Liver (tissue), 9 donors: ENCODE data around the gene GRID1. TPM values are rescaled to one million over a fixed set of nuclear protein-coding genes. Genes with fewer than 3 reads are reported as not detected.

Experiments
- DNase-seq: peaks from one replicate; pipeline ENCODE4 v3.0.0-alpha.2; 2017; ENCODE audit warnings: low spot score
- H3K27ac ChIP-seq, 2 donors: one replicate each; pipeline ENCODE4 v1.7.0; 2013; ENCODE audit warnings: inconsistent platforms in 2 of 2, low read length in 2 of 2, control low read depth in 1 of 2, low read depth in 1 of 2, mild to moderate bottlenecking in 1 of 2
- H3K27me3 ChIP-seq, 4 donors: one replicate each; pipeline versions ENCODE4 v1.6.1 to v1.7.0; 2013; ENCODE audit warnings: low read length in 3 of 4, inconsistent platforms in 1 of 4, mild to moderate bottlenecking in 1 of 4, moderate library complexity in 1 of 4; ENCODE audit not compliant: control insufficient read depth in 4 of 4, insufficient read depth in 4 of 4
- H3K36me3 ChIP-seq, 4 donors: one replicate each; pipeline versions ENCODE4 v1.6.1 to v1.7.0; 2013; ENCODE audit warnings: low read length in 3 of 4, mild to moderate bottlenecking in 3 of 4, low read depth in 1 of 4, moderate library complexity in 1 of 4; ENCODE audit not compliant: control insufficient read depth in 4 of 4, insufficient read depth in 3 of 4
- H3K4me1 ChIP-seq, 4 donors: one replicate each; pipeline versions ENCODE4 v1.6.1 to v1.7.0; 2013; ENCODE audit warnings: low read length in 3 of 4, mild to moderate bottlenecking in 3 of 4, moderate library complexity in 1 of 4; ENCODE audit not compliant: control insufficient read depth in 4 of 4, insufficient read depth in 4 of 4
- H3K4me3 ChIP-seq, 3 donors: one replicate each; pipeline versions ENCODE4 v1.6.1 to v1.7.0; 2013; ENCODE audit warnings: low read length in 3 of 3, control low read depth in 1 of 3, low read depth in 1 of 3, mild to moderate bottlenecking in 1 of 3
- H3K9ac ChIP-seq, 2 donors: one replicate each; pipeline ENCODE4 v1.7.0; 2013; ENCODE audit warnings: low read length in 2 of 2, mild to moderate bottlenecking in 2 of 2, moderate library complexity in 2 of 2, control low read depth in 1 of 2, low read depth in 1 of 2
- H3K9me3 ChIP-seq, 4 donors: one replicate each; pipeline versions ENCODE4 v1.6.1 to v1.7.0; 2013; ENCODE audit warnings: low read length in 3 of 4; ENCODE audit not compliant: control insufficient read depth in 4 of 4
- FOXA1 ChIP-seq: IDR thresholded peaks from 2 replicates; pipeline ENCODE4 v1.6.1; 2016; ENCODE audit warnings: antibody characterized with exemption
- FOXA2 ChIP-seq: IDR thresholded peaks from 2 replicates; pipeline ENCODE4 v1.6.1; 2016; ENCODE audit warnings: antibody characterized with exemption
- HNF4G ChIP-seq: IDR thresholded peaks from 2 replicates; pipeline ENCODE4 v1.6.1; 2016; ENCODE audit warnings: antibody characterized with exemption
- RAD21 ChIP-seq, 2 donors: IDR thresholded peaks; 2 replicates each; pipeline ENCODE4 v1.6.1; 2016; ENCODE audit warnings: antibody characterized with exemption in 2 of 2, mild to moderate bottlenecking in 2 of 2
- RXRA ChIP-seq, 2 donors: IDR thresholded peaks; 2 replicates each; pipeline ENCODE4 v1.6.1; 2017 to 2018; ENCODE audit warnings: antibody characterized with exemption in 2 of 2, mild to moderate bottlenecking in 1 of 2
- SP1 ChIP-seq: IDR thresholded peaks from 2 replicates; pipeline ENCODE4 v1.6.1; 2018; ENCODE audit warnings: antibody characterized with exemption, mild to moderate bottlenecking
- TAF1 ChIP-seq: conservative IDR thresholded peaks from 2 replicates; pipeline ENCODE4 v1.6.1; 2016; ENCODE audit warnings: antibody characterized with exemption, mild to moderate bottlenecking
- WGBS: extraction: QIAGEN DNeasy Blood & Tissue Kit; methylation state at CpG from one replicate; pipeline ENCODE4 v1.1.7; 2013; 5-methylcytosine and 5-hydroxymethylcytosine counted together
- polyA plus RNA-seq, 2 donors: library from polyadenylated mRNA; stranded (reverse) in 1 of 2; unstranded in 1 of 2; fragments of 200-250 nt in 1 of 2; fragments of >200 nt in 1 of 2; fragmentation: Nextera tagmentation in 1 of 2; extraction: Ambion mirVana in 1 of 2; gene quantifications; one replicate each; pipeline versions ENCODE4 v1.2.1 to v1.2.3, GENCODE V29; 2013 to 2015
- total RNA-seq, 2 donors: library from RNA; depleted of rRNA; stranded (reverse); fragments of >200 nt; gene quantifications; one replicate each; pipeline ENCODE4 v1.2.3, GENCODE V29; 2014
- TF ChIP-seq, protein P1 (sequence below): IDR thresholded peaks from 2 replicates; pipeline ENCODE4 v1.6.1; 2016; ENCODE audit warnings: antibody characterized with exemption, mild to moderate bottlenecking
- TF ChIP-seq, protein P2 (sequence below): IDR thresholded peaks from 2 replicates; pipeline ENCODE4 v1.6.1; 2016; ENCODE audit warnings: antibody characterized with exemption
- TF ChIP-seq, protein P3 (sequence below): fragments of 150-350 bp; IDR thresholded peaks from 2 replicates; pipeline ENCODE4 v1.5.1; 2017; ENCODE audit warnings: improper control_type of control experiment, low read depth, low read length; ENCODE audit not compliant: missing input control
- TF ChIP-seq, protein P4 (sequence below): IDR thresholded peaks from 2 replicates; pipeline ENCODE4 v1.6.1; 2016; ENCODE audit warnings: antibody characterized with exemption
- donor health status: healthy.
- donor health status: healthy.
- donor health status: healthy.
- donor health status: healthy.
- donor health status: healthy.

The GRID1 gene
- total and polyA plus RNA-seq, 4 donors: 0.09 to 0.17 (median 0.14) TPM; not detected in 1

DNA sequence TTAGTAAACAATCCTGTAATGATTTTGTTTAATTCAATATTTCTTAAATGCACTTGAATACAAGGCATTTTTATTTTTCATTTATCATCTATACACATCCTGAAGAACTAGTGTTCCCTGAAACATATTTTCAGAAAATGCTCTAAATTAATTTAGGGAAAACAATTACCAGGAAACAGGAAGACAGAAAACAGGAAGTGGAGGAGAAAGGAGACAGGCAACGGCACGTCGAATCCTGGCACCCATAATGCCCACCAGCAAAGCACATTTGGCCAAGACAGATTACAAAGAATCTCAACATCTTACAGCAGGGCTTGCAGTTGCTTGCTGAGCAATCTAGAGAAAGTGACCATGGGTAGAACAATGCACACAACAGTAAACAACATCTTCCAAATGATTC lies 571.1 kb downstream of the GRID1 start:
- Histone ChIP-seq H3K27me3 (no peaks in the 10 kb centered on the region), H3K9ac (no peak overlapping the region), H3K36me3 (no peaks in the 10 kb centered on the region), H3K4me1 (peaks cover 0 to 2% (median under 1%) of the 10 kb centered on the region in 4 donors), H3K9me3 (no peaks in the 10 kb centered on the region), H3K4me3 (no peak overlapping the region), H3K27ac (no peak overlapping the region)
- DNase-seq: no peak
- TF ChIP-seq HNF4G: no peak
- 52% methylated on average over 3 of the region's 3 CpGs for WGBS

DNA sequence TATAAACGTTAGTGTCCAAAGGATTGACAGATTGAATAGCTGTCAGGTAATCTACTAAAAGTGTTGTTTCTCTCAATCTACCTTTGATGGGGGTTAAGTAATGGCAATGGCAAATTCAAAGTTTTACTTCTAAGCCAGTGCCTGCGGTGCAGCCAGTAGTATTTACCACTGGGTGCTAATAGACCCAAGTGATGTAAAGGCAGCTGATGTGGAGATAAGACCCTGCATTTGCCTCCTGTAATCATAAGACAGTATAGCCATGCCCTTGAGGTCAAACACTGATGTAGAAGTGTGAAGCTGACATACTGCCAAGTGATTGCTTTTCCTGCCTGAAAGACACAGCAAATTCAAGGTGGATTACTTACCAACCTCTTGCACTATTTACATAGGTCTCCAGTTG lies 572.0 kb downstream of the GRID1 start:
- TF ChIP-seq, protein P1, sequence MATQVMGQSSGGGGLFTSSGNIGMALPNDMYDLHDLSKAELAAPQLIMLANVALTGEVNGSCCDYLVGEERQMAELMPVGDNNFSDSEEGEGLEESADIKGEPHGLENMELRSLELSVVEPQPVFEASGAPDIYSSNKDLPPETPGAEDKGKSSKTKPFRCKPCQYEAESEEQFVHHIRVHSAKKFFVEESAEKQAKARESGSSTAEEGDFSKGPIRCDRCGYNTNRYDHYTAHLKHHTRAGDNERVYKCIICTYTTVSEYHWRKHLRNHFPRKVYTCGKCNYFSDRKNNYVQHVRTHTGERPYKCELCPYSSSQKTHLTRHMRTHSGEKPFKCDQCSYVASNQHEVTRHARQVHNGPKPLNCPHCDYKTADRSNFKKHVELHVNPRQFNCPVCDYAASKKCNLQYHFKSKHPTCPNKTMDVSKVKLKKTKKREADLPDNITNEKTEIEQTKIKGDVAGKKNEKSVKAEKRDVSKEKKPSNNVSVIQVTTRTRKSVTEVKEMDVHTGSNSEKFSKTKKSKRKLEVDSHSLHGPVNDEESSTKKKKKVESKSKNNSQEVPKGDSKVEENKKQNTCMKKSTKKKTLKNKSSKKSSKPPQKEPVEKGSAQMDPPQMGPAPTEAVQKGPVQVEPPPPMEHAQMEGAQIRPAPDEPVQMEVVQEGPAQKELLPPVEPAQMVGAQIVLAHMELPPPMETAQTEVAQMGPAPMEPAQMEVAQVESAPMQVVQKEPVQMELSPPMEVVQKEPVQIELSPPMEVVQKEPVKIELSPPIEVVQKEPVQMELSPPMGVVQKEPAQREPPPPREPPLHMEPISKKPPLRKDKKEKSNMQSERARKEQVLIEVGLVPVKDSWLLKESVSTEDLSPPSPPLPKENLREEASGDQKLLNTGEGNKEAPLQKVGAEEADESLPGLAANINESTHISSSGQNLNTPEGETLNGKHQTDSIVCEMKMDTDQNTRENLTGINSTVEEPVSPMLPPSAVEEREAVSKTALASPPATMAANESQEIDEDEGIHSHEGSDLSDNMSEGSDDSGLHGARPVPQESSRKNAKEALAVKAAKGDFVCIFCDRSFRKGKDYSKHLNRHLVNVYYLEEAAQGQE: no peak
- TF ChIP-seq TAF1 (no peak), RAD21 (IDR thresholded peaks at IDR 0.05) (no peak), SP1 (no peak), FOXA1 (no peak), FOXA2 (no peak)
- TF ChIP-seq, protein P2, sequence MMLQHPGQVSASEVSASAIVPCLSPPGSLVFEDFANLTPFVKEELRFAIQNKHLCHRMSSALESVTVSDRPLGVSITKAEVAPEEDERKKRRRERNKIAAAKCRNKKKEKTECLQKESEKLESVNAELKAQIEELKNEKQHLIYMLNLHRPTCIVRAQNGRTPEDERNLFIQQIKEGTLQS: no peak
- TF ChIP-seq, protein P3, sequence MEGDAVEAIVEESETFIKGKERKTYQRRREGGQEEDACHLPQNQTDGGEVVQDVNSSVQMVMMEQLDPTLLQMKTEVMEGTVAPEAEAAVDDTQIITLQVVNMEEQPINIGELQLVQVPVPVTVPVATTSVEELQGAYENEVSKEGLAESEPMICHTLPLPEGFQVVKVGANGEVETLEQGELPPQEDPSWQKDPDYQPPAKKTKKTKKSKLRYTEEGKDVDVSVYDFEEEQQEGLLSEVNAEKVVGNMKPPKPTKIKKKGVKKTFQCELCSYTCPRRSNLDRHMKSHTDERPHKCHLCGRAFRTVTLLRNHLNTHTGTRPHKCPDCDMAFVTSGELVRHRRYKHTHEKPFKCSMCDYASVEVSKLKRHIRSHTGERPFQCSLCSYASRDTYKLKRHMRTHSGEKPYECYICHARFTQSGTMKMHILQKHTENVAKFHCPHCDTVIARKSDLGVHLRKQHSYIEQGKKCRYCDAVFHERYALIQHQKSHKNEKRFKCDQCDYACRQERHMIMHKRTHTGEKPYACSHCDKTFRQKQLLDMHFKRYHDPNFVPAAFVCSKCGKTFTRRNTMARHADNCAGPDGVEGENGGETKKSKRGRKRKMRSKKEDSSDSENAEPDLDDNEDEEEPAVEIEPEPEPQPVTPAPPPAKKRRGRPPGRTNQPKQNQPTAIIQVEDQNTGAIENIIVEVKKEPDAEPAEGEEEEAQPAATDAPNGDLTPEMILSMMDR: no peak
- 52% methylated on average over 2 of the region's 2 CpGs for WGBS
- H3K9ac ChIP-seq: no peak overlapping the region
- H3K36me3 ChIP-seq: no peaks in the 10 kb centered on the region
- H3K27ac ChIP-seq: no peak overlapping the region
- H3K4me3 ChIP-seq: no peak overlapping the region
- no peaks in the 10 kb centered on the region for H3K27me3 ChIP-seq
- DNase-seq: no peak
- H3K4me1 ChIP-seq: peaks cover 0 to 11% (median 6%) of the 10 kb centered on the region in 4 donors
- H3K9me3 ChIP-seq: no peaks in the 10 kb centered on the region

DNA sequence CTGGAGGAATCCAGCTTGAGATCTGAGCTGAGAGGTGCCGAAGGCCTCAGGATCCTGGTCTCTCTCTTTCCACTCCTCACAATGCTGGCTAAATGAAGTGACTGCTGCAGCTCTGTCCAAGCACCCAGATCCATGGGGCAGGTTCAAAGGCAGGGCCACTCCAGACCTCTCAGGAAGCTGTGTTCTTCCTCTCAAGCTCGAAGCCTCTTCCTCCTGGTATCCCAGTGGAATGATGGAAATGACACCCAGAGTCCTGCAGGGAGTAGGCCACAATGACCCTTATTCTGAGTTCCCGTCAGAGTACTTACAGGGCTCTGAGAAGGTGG lies 574.1 kb downstream of the GRID1 start:
- Histone ChIP-seq H3K27ac (no peak overlapping the region), H3K27me3 (no peaks in the 10 kb centered on the region), H3K9ac (no peak overlapping the region), H3K36me3 (no peaks in the 10 kb centered on the region), H3K4me1 (peaks cover 0 to 16% (median 9%) of the 10 kb centered on the region in 4 donors), H3K9me3 (no peaks in the 10 kb centered on the region), H3K4me3 (no peak overlapping the region)
- 80% methylated on average over 3 of the region's 3 CpGs for WGBS
- TF ChIP-seq SP1 (no peak), RXRA (IDR thresholded peaks at IDR 0.05) (no peak), HNF4G (no peak), FOXA1 (no peak), TAF1 (no peak), FOXA2 (no peak)
- TF ChIP-seq, protein P1: no peak
- TF ChIP-seq, protein P4, sequence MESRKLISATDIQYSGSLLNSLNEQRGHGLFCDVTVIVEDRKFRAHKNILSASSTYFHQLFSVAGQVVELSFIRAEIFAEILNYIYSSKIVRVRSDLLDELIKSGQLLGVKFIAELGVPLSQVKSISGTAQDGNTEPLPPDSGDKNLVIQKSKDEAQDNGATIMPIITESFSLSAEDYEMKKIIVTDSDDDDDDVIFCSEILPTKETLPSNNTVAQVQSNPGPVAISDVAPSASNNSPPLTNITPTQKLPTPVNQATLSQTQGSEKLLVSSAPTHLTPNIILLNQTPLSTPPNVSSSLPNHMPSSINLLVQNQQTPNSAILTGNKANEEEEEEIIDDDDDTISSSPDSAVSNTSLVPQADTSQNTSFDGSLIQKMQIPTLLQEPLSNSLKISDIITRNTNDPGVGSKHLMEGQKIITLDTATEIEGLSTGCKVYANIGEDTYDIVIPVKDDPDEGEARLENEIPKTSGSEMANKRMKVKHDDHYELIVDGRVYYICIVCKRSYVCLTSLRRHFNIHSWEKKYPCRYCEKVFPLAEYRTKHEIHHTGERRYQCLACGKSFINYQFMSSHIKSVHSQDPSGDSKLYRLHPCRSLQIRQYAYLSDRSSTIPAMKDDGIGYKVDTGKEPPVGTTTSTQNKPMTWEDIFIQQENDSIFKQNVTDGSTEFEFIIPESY: no peak
- TF ChIP-seq, protein P2: no peak
- no peak for DNase-seq
